Measurements from ENCODE around the gene FOS. TPM values are rescaled to one million over a fixed set of nuclear protein-coding genes. Genes with fewer than 3 reads are reported as not detected.
"Not testable (repeated sequence)": the region's sequence is repeated elsewhere in the genome, so short reads cannot be mapped to it uniquely, and the experiment has no call there.

FOS gene
- total RNA-seq, 1 donor: 108 TPM

DNA sequence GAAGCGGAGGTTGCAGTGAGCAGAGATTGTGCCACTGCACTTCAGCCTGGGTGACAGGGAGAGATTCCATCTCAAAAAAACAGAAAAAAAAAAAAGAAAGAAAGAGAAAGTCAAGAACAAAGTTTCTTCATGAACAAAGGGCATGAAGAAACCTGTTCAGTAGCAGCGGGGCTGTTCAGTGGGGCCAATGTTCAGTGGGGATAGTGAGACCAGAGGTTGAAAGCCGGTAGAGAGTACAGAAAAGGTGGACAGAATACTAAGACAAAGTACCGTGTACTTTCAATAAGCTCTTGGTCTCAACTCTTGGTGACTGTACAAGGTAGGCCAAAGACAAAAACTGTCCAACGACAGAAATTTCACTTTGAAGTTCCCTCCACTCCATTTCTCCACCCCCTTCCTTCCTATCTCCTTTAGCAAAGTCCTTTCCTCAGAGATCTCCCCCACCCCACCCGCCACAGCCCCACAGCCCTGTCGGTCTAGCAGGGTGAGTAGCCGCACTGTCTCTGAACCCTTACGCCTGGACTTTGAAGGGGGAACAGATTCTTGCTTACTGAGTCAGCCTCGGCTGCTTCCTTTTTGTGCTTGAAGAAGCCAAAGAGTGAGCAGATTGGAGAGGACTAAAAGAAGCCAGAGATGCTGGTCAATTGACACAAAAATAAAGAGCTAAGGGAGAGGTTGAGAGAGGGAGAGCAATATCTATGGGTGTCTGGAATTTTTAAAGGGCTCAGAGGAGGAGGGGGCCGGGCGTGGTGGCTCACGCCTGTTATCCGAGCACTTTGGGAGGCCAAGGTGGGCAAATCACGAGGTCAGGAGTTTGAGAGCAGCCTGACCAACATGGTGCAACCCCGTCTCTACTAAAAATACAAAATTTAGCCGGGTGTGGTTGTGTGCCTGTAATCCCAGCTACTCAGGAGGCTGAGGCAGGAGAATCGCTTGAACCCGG lies 44.2 kb upstream of the FOS start:
- TF ChIP-seq, protein P1, sequence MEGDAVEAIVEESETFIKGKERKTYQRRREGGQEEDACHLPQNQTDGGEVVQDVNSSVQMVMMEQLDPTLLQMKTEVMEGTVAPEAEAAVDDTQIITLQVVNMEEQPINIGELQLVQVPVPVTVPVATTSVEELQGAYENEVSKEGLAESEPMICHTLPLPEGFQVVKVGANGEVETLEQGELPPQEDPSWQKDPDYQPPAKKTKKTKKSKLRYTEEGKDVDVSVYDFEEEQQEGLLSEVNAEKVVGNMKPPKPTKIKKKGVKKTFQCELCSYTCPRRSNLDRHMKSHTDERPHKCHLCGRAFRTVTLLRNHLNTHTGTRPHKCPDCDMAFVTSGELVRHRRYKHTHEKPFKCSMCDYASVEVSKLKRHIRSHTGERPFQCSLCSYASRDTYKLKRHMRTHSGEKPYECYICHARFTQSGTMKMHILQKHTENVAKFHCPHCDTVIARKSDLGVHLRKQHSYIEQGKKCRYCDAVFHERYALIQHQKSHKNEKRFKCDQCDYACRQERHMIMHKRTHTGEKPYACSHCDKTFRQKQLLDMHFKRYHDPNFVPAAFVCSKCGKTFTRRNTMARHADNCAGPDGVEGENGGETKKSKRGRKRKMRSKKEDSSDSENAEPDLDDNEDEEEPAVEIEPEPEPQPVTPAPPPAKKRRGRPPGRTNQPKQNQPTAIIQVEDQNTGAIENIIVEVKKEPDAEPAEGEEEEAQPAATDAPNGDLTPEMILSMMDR (IDR thresholded peaks at IDR 0.05; ENCODE audit: insufficient read depth, low read depth, low read length): no peak
- peak; percentile 89 for DNase-seq (ENCODE audit: low read depth)
- no peak overlapping the region for H3K4me3 ChIP-seq (ENCODE audit: low read depth, low read length)

DNA sequence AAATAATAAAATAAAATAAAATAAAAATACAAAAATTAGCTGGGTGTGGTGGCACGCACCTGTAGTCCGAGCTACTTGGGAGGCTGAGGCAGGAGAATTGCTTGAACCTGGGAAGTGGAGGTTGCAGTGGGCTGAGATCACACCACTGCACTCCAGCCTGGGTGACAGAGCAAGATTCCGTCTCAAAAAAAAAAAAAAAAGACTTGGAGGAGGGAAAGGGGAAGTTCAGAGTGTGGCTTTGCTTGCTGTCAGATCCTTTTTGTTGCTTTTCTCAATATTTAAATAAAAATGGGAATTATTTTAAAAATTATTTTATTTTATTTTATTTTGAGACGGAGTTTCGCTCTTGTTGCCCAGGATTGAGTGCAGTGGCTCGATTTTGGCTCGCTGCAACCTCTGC lies 43.4 kb upstream of the FOS start:
- not testable (repeated sequence) for H3K4me3 ChIP-seq (ENCODE audit: low read depth, low read length); DNase-seq (ENCODE audit: low read depth)

DNA sequence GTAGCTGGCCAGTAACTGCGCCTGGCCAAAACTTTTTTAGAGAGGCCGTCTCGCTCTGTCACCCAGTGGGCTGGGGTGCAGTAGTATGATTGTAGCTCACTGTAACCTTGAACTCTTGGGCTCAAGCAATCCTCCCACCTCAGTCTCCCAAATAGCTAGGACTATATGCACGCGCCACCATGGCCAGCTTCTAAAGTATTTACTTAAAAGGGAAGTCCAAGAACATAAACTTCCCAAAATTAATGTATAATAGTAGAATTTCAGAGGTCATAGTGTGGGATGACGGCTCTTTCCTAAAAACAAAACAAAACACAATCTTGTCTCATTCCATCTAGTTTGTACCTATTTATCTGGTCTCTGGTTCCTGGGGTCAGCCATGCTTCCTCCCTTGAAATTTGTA lies 42.2 kb upstream of the FOS start:
- TF ChIP-seq, protein P1 (IDR thresholded peaks at IDR 0.05; ENCODE audit: insufficient read depth, low read depth, low read length): no peak
- no peak for DNase-seq (ENCODE audit: low read depth)
- H3K4me3 ChIP-seq (ENCODE audit: low read depth, low read length): no peak overlapping the region

DNA sequence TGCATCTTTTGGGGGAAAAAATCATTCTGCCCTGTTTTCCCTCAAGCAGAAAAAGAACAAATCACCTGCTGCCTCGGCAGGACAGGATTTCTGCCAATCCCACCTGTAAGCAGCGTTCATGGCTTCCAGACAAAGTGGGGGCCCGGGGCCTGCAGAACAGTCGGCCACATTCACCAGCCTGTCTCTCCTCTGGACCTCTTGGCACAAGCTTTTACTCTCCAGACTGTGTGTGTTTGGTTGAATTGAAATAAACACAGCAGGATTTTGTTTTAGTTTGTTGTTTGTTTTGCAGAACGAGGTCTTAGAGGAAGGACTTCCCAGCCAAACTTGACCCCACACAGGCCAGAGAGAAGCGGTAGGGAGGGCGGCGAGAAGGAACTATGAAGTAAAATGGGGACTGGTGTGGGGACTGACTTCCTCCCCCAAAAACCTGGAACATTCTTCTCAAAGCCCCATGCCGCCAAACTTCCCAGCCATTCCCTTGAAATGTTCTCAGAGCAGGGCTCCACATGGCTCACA lies 41.7 kb upstream of the FOS start:
- no peak overlapping the region for H3K4me3 ChIP-seq (ENCODE audit: low read depth, low read length)
- DNase-seq (ENCODE audit: low read depth): peak; percentile 17
- TF ChIP-seq, protein P1 (IDR thresholded peaks at IDR 0.05; ENCODE audit: insufficient read depth, low read depth, low read length): no peak

DNA sequence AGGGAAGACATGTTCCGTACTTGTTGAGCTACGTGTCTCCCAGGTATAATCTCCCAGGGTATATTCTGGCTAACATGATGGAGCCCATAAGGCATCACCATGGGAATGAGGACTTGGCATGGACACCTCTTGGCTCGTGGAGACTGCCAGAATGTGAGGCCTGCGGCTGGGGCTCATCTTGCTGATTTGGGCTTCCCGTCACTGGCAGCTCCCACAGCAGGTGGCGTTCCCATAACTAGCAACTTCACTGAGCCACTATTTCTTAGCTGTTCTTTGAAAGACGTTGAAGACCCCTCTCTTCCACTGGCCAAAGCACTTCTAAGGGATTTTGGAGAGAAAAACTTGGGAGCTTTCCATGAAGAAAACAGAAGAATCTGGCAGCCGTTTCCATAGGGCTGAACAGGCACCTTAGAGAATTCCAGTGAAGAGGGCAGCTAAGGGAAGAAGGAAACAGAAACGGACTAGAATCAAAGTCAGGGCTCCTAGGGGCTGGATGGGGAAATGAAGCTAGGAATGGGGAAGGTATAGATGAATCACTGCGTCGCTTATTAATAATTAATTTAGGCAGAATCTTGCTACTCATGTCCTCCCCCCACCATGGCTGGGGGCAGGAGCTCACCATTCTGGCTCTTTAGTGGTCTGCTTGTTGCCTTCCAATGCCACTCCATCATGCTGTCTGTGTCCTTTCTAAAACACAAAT lies 39.7 kb upstream of the FOS start:
- TF ChIP-seq, protein P1 (IDR thresholded peaks at IDR 0.05; ENCODE audit: insufficient read depth, low read depth, low read length): no peak
- no peak overlapping the region for H3K4me3 ChIP-seq (ENCODE audit: low read depth, low read length)
- DNase-seq (ENCODE audit: low read depth): no peak

DNA sequence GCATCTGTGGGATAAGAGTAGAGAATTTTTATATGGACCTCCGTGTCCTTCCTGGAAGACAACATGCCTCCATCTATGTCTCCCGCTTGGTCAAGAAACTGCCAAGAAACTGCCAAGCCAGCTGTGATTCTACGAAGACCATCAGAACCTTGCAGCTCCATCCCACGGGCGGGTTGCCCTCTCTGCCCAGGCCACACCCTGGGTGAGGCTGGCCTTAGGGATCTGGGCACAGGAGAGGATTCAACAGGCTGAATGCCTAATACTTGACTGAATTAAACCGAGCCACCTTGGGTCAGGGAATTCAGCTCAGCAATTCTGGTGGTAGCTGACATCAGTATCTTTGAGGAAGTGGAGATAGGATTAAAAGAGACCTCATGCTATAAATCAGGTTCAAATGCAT lies 37.8 kb upstream of the FOS start:
- DNase-seq (ENCODE audit: low read depth): no peak
- TF ChIP-seq, protein P1 (IDR thresholded peaks at IDR 0.05; ENCODE audit: insufficient read depth, low read depth, low read length): no peak

More for the DNA sequence above, 37.8 kb upstream of the FOS start:
- no peak overlapping the region for H3K4me3 ChIP-seq (ENCODE audit: low read depth, low read length)
